IMR-90 (cell line): ENCODE data around the gene BTBD9. TPM values are rescaled to one million over a fixed set of nuclear protein-coding genes. Genes with fewer than 3 reads are reported as not detected.

Experiments
- ATAC-seq: fragments of 200-7000 bp; cut with Tn5 transposase; 2 replicates; pipeline ENCODE4 v1.9.1; 2020; ENCODE audit warnings: low read depth, mild to moderate bottlenecking, moderate library complexity
- BruUV-seq: library from RNA; stranded (reverse); fragments of 400-500 nt; replicated peaks from 2 replicates; lab custom pipeline; 2021; lab: Mats Ljungman, UMichigan
- CTCF ChIA-PET: fragments of 300-600 bp; formaldehyde crosslinking; extraction: SDS; loops from one replicate; lab custom pipeline; 2021; ENCODE audit warnings: antibody characterized with exemption; lab: Yijun Ruan, JAX
- POLR2A ChIA-PET: fragments of 300-600 bp; sonication (Branson Sonifier 250); formaldehyde crosslinking; loops from one replicate; lab custom pipeline; 2022; ENCODE audit warnings: antibody characterized with exemption; ENCODE audit not compliant: unreplicated experiment; lab: Charles Lee
- DNase-seq: peaks from one replicate; pipeline ENCODE4 v3.0.0; 2013
- H2AFZ ChIP-seq: replicated peaks from 2 replicates; pipeline ENCODE3; 2013; ENCODE audit warnings: low read length, mild to moderate bottlenecking; ENCODE audit not compliant: poor library complexity
- H2AK5ac ChIP-seq: 2 replicates; pipeline ENCODE4 v1.6.1; 2013; ENCODE audit warnings: low read depth, low read length, inconsistent platforms
- H2AK9ac ChIP-seq: replicated peaks from 2 replicates; pipeline ENCODE3; 2013; ENCODE audit warnings: mild to moderate bottlenecking, low read depth, low read length, moderate library complexity; ENCODE audit not compliant: poor library complexity
- H2BK120ac ChIP-seq: 2 replicates; pipeline ENCODE4 v1.6.1; 2013; ENCODE audit warnings: low read depth, low read length, inconsistent platforms
- H2BK15ac ChIP-seq: 3 replicates; pipeline ENCODE4 v1.6.1; 2013; ENCODE audit warnings: low read depth, low read length, inconsistent platforms
- H2BK20ac ChIP-seq: 2 replicates; pipeline ENCODE4 v1.6.1; 2013; ENCODE audit warnings: low read depth, mild to moderate bottlenecking, inconsistent platforms, low read length, moderate library complexity
- H2BK5ac ChIP-seq: 2 replicates; pipeline ENCODE4 v1.6.1; 2013; ENCODE audit warnings: mild to moderate bottlenecking, low read depth, low read length, inconsistent platforms; ENCODE audit not compliant: poor library complexity, severe bottlenecking
- H3K14ac ChIP-seq: replicated peaks from 2 replicates; pipeline ENCODE4 v1.6.1; 2013; ENCODE audit warnings: low read depth, low read length, inconsistent platforms
- H3K18ac ChIP-seq: 2 replicates; pipeline ENCODE4 v1.6.1; 2013; ENCODE audit warnings: low read depth, low read length, control low read depth
- H3K23ac ChIP-seq: 2 replicates; pipeline ENCODE4 v1.6.1; 2013; ENCODE audit warnings: low read depth, low read length, inconsistent platforms
- H3K27ac ChIP-seq: 2 replicates; pipeline ENCODE4 v1.5.1; 2013; ENCODE audit warnings: mild to moderate bottlenecking, control low read depth, low read length; ENCODE audit not compliant: insufficient read depth
- H3K27me3 ChIP-seq: 2 replicates; pipeline ENCODE4 v1.6.1; 2013; ENCODE audit warnings: low read length; ENCODE audit not compliant: control insufficient read depth, insufficient read depth
- H3K36me3 ChIP-seq: 2 replicates; pipeline ENCODE4 v1.6.1; 2013; ENCODE audit warnings: low read length, mixed read lengths; ENCODE audit not compliant: control insufficient read depth, insufficient read depth
- H3K4ac ChIP-seq: 2 replicates; pipeline ENCODE4 v1.6.1; 2013; ENCODE audit warnings: low read depth, low read length, inconsistent platforms
- H3K4me1 ChIP-seq: 2 replicates; pipeline ENCODE4 v1.6.1; 2013; ENCODE audit warnings: low read length, mixed read lengths; ENCODE audit not compliant: control insufficient read depth, insufficient read depth
- H3K4me2 ChIP-seq: 2 replicates; pipeline ENCODE4 v1.6.1; 2013; ENCODE audit warnings: low read depth, mild to moderate bottlenecking, control low read depth, low read length, moderate library complexity
- H3K4me3 ChIP-seq: 2 replicates; pipeline ENCODE4 v1.5.1; 2013; ENCODE audit warnings: low read depth, mild to moderate bottlenecking, control low read depth, low read length, moderate library complexity; ENCODE audit not compliant: insufficient read depth
- H3K56ac ChIP-seq: 2 replicates; pipeline ENCODE4 v1.6.1; 2013; ENCODE audit warnings: low read length, inconsistent platforms; ENCODE audit not compliant: insufficient read depth; ENCODE audit errors: extremely low read depth
- H3K79me1 ChIP-seq, 2 experiments: 2 replicates each; pipeline ENCODE4 v1.6.1; 2013; ENCODE audit warnings: low read length in 2 of 2, inconsistent platforms in 1 of 2, low read depth in 1 of 2
- H3K9ac ChIP-seq: 2 replicates; pipeline ENCODE4 v1.6.1; 2013; ENCODE audit warnings: low read depth, low read length, control low read depth
- H3K9me1 ChIP-seq: 2 replicates; pipeline ENCODE4 v1.6.1; 2013; ENCODE audit warnings: low read length, inconsistent platforms; ENCODE audit not compliant: insufficient read depth
- H3K9me3 ChIP-seq: 2 replicates; pipeline ENCODE4 v1.6.1; 2013; ENCODE audit warnings: low read length; ENCODE audit not compliant: control insufficient read depth, insufficient read depth
- H4K20me1 ChIP-seq: 2 replicates; pipeline ENCODE4 v1.6.1; 2013; ENCODE audit warnings: low read length, inconsistent platforms; ENCODE audit not compliant: insufficient read depth
- H4K5ac ChIP-seq: 2 replicates; pipeline ENCODE4 v1.6.1; 2013; ENCODE audit warnings: mild to moderate bottlenecking, low read depth, low read length, control low read depth
- H4K8ac ChIP-seq, 2 experiments: 2 replicates each; pipeline ENCODE4 v1.6.1; 2013; ENCODE audit warnings: low read depth in 2 of 2, low read length in 2 of 2, control low read depth in 1 of 2, inconsistent platforms in 1 of 2
- H4K91ac ChIP-seq: 2 replicates; pipeline ENCODE4 v1.6.1; 2013; ENCODE audit warnings: low read depth, low read length, inconsistent platforms; ENCODE audit not compliant: insufficient read depth
- CEBPB ChIP-seq: IDR thresholded peaks from 2 replicates; pipeline ENCODE4 v1.6.1; 2012; ENCODE audit warnings: low read depth, low read length, improper control_type of control experiment
- CHD1 ChIP-seq: IDR thresholded peaks from 2 replicates; pipeline ENCODE4 v1.6.1; 2012; ENCODE audit warnings: low read depth, low read length, improper control_type of control experiment
- MAFK ChIP-seq: IDR thresholded peaks from 2 replicates; pipeline ENCODE4 v1.6.1; 2012; ENCODE audit warnings: low read depth, low read length, improper control_type of control experiment
- MXI1 ChIP-seq: IDR thresholded peaks from 2 replicates; pipeline ENCODE4 v1.6.1; 2012; ENCODE audit warnings: low read depth, mild to moderate bottlenecking, low read length, moderate library complexity, borderline replicate concordance
- NFE2L2 ChIP-seq: fragments of 150-350 bp; IDR thresholded peaks from 2 replicates; pipeline ENCODE4 v1.6.1; 2016; ENCODE audit warnings: low read depth, mild to moderate bottlenecking, low read length
- POLR2A ChIP-seq: IDR thresholded peaks from 2 replicates; pipeline ENCODE4 v1.6.1; 2012; ENCODE audit warnings: mild to moderate bottlenecking, low read depth, low read length
- RAD21 ChIP-seq: IDR thresholded peaks from 2 replicates; pipeline ENCODE4 v1.6.1; 2012; ENCODE audit warnings: low read length, improper control_type of control experiment
- RFX5 ChIP-seq: IDR thresholded peaks from 2 replicates; pipeline ENCODE4 v1.8.0; 2012; ENCODE audit warnings: low read depth, mild to moderate bottlenecking, low read length, moderate library complexity
- SMC3 ChIP-seq: fragments of 150-350 bp; IDR thresholded peaks from 2 replicates; pipeline ENCODE4 v1.6.1; 2016; ENCODE audit warnings: low read depth, mild to moderate bottlenecking, antibody characterized with exemption, low read length, moderate library complexity
- USF2 ChIP-seq: fragments of 150-350 bp; IDR thresholded peaks from 2 replicates; pipeline ENCODE4 v1.6.1; 2017; ENCODE audit warnings: mild to moderate bottlenecking, antibody characterized with exemption, low read length, low read depth
- WGBS, 2 experiments: methylation state at CpG; one replicate each; pipeline versions ENCODE4 v1.1.5 to v1.1.7; 2013; ENCODE audit warnings: missing lambda C conversion rate in 2 of 2; ENCODE audit not compliant: insufficient read length in 1 of 2; ENCODE audit errors: extremely low coverage in 2 of 2; 5-methylcytosine and 5-hydroxymethylcytosine counted together
- dilution Hi-C: fragments of 300-500 bp; cut with HindIII; formaldehyde crosslinking; loops from one replicate; pipeline ENCODE4 v1.14.3; 2018; ENCODE audit warnings: low sequenced_read_pairs; ENCODE audit not compliant: unreplicated experiment
- in situ Hi-C: fragments of 300-500 bp; cut with MboI; formaldehyde crosslinking; loops from 3 replicates; pipeline ENCODE4 v1.14.3; 2019; ENCODE audit warnings: low sequenced_read_pairs, inconsistent platforms, mixed read lengths
- intact Hi-C: fragments of 100-400 bp; cut with micrococcal nuclease; formaldehyde crosslinking; loops from 2 replicates; pipeline ENCODE4 v1.10.0; 2022
- polyA plus RNA-seq, 3 experiments: library from polyadenylated mRNA; depleted of rRNA; stranded (reverse); fragments of >200 nt; gene quantifications; 2 replicates each; pipeline ENCODE4 v1.2.3, GENCODE V29; 2012; ENCODE audit warnings: low replicate concordance in 1 of 3
- total RNA-seq: library from RNA; depleted of rRNA; stranded (reverse); fragments of >200 nt; gene quantifications from 2 replicates; pipeline ENCODE4 v1.2.3, GENCODE V29; 2012

Gene BTBD9
- total and polyA plus RNA-seq, 2 of the 4 experiments (the other 2 are of a cell fraction): 4.1 to 22.0 TPM

- intact Hi-C loops (loop anchor here (10.0 kb wide), 2 partner anchors 115 to 415 kb away; no protein-coding TSS in a partner anchor), dilution Hi-C loops (no loop called here), in situ Hi-C loops (no loop called here)
- Histone ChIP-seq H3K9ac (no peak overlapping the region), H4K91ac (no peak overlapping the region; the same call in 1 of the 2 replicates), H3K18ac (no peak overlapping the region), H3K4ac (no peak overlapping the region), H3K27ac (no peak overlapping the region), H2BK120ac (no peak overlapping the region), H3K4me2 (no peak overlapping the region), H3K23ac (peak overlapping the region; percentile 65; the same call in 1 of the 2 replicates), H3K56ac (no peak overlapping the region), H3K4me1 (peaks cover 18% of the 10 kb centered on the region; the same call in 1 of the 2 replicates), H4K20me1 (peaks cover 58% of the 10 kb centered on the region), H2AFZ (no peak overlapping the region), H2BK5ac (no peak overlapping the region), H3K4me3 (no peak overlapping the region), H2AK5ac (peak overlapping the region; percentile 1; the same call in 1 of the 2 replicates), H4K8ac (no peak overlapping the region), H3K9me3 (no peaks in the 10 kb centered on the region), H2BK15ac (no peak overlapping the region), H3K9me1 (peaks cover 24% of the 10 kb centered on the region), H3K27me3 (no peaks in the 10 kb centered on the region), H3K14ac (no peak overlapping the region), H4K5ac (no peak overlapping the region), H3K36me3 (peaks cover 14% of the 10 kb centered on the region), H2AK9ac (no peak overlapping the region), H3K79me1 (peaks cover 40 to 87% of the 10 kb centered on the region in 2 experiments), H2BK20ac (no peak overlapping the region)
- TF ChIP-seq MXI1 (no peak), CHD1 (no peak), NFE2L2 (no peak), MAFK (no peak), SMC3 (no peak), POLR2A (no peak), USF2 (no peak), RFX5 (no peak), CEBPB (no peak), RAD21 (no peak)
- no TSS peak for BruUV-seq
- ChIA-PET POLR2A (interaction anchor here (0.6 kb wide), 1 partner anchor 18 kb away, joined by 3 read pairs; no protein-coding TSS in a partner anchor), CTCF (no interaction called here)
- peak; percentile 50 for ATAC-seq
- peak; percentile 49 for DNase-seq
- WGBS, 2 experiments: 43% methylated on average over 1 of the region's 2 CpGs; no CpG with 5 or more reads in 1 of the 2 experiments
Measured at GRCh38 chr6:38149531-38149930, 490.2 kb downstream of the BTBD9 start.
